ENCODE results near the gene FIZ1.
"Not testable (repeated sequence)": the region's sequence is repeated elsewhere in the genome, so short reads cannot be mapped to it uniquely, and the experiment has no call there.

- TF ChIP-seq, protein P1, sequence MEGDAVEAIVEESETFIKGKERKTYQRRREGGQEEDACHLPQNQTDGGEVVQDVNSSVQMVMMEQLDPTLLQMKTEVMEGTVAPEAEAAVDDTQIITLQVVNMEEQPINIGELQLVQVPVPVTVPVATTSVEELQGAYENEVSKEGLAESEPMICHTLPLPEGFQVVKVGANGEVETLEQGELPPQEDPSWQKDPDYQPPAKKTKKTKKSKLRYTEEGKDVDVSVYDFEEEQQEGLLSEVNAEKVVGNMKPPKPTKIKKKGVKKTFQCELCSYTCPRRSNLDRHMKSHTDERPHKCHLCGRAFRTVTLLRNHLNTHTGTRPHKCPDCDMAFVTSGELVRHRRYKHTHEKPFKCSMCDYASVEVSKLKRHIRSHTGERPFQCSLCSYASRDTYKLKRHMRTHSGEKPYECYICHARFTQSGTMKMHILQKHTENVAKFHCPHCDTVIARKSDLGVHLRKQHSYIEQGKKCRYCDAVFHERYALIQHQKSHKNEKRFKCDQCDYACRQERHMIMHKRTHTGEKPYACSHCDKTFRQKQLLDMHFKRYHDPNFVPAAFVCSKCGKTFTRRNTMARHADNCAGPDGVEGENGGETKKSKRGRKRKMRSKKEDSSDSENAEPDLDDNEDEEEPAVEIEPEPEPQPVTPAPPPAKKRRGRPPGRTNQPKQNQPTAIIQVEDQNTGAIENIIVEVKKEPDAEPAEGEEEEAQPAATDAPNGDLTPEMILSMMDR (IDR thresholded peaks at IDR 0.05), result not testable (repeated sequence)
- TF ChIP-seq EZH2, EZH2phosphoT487 (IDR thresholded peaks at IDR 0.05): not testable (repeated sequence)
Measured at GRCh38 chr19:55573929-55574328, 25.4 kb downstream of the FIZ1 start.

Measured in neural progenitor cell (in vitro differentiated cells).